HG02588 (cell line): ENCODE measurements around the gene CPNE5.
"Not testable (repeated sequence)": the region's sequence is repeated elsewhere in the genome, so short reads cannot be mapped to it uniquely, and the experiment has no call there.

Experiments
- ATAC-seq: cut with Tn5 transposase; IDR thresholded peaks from one replicate; pipeline ENCODE4 v1.9.1; 2021; ENCODE audit warnings: mild to moderate bottlenecking, moderate library complexity; ENCODE audit not compliant: unreplicated experiment

CPNE5 gene

DNA sequence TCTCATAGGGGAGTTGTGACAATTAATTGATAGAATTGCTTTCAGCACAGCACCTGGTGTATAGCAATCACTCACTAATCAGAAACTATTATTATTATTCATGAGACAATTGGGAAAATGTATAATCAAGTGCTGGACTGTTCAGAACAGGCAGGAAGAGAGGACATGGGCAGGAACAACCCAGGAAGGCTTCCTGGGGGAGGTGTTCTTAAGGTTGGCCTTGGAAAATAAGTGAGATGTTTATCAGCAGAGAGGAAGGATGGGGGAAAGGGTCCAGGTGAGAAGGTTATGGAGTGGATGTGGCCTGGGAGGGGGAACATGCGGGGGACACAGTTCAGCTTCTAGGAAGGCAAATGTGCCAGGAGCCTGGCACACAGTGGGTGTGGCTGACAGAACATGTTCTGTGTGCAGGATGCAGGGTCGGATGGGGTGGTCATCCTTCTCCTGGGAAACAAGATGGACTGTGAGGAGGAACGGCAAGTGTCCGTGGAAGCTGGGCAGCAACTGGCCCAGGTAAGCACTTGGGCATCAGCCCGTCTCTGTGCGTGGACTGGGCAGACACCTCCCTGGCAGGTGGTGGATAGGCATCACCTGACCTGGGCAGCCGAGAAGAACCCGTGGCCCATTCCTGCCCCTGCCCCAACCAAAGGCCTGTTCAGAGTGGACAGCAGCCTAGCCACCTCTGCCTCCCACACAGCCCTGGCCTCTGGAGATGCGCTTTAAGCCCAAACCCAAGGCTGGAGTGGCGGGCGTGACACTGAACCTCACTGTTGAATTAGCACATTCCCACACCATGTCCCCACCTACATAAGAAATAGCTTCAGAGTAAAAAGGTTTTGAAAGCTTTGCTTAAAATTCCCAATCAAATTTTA, 110.7 kb downstream of the CPNE5 start:
- no peak for ATAC-seq

DNA sequence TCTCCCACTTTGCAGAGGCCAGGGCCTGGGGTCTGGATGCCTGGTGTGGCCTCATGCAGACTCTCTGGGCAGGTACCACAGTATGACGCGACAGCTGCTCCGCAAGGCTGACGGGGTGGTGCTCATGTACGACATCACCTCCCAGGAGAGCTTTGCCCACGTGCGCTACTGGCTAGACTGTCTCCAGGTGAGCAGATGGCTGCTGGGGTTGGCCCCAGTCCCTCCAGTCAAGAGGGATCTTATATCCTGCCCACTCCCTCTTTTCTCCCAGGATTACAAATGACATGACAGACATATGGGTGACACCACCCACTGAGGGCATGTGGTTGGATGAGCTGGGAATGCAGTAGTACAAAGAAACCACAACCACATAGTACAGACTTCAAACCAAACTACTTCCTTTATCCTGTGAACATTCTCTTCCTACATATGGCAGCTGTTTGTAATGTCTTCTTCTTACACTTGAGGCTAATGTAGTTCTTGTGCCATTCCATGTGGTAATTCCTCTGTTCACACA, 111.7 kb downstream of the CPNE5 start:
- ATAC-seq: no peak

- ATAC-seq: no peak
Observed at GRCh38 chr6:36725581-36725980, 113.7 kb downstream of the CPNE5 start.

DNA sequence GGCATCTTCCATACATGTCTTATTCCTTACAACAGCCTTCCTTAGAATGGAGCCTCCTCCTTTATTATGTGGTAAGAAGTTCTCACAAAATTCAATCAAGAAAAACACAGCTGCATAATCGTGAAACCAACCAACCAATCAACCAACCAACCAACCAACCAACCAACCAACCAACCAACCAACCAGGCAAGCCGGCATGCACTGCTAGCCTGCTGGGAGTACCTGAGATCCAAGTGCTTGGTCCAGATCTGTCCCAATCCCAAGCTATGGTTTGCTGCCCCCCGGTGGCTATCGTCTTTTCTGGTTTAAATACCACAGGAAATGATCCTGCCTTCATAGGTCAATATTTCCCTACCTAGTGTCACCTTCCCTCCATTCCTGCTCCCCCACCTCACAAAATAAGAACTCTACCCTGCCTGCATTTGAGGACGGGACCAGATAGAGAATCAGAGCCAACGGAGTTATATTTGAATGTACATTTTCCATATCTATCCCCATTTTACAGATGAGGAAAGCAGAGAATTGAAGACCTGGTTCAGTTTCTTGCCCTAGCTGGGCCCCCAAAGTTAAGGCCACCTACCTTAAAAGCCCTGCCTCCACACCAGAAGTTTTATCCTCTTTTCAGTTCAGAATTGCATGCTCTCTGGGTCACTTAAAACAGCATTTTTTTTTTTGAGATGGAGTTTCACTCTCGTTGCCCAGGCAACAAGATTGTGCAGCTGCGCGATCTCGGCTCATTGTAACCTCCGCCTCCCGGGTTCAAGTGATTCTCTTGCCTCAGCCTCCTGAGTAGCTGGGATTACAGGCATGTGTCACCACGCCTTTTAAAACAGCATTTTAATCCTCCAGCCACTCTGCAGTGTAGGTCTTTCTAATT, 114.5 kb downstream of the CPNE5 start:
- no peak for ATAC-seq

DNA sequence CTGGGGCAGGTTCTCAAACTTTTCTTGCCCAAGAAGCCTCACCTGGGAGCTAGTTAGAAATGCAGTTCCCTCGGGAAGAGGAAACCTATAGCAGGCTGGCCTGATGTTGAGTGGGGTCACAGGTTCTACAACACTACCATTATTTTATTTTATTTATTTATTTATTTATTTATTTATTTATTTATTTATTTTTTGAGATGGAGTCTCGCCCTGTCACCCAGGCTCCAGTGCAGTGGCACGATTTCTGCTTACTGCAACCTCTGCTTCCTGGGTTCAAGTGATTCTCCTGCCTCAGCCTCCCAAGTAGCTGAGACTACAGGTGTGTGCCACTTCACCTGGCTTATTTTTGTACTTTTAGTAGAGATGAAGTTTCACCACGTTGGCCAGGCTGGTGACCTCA, 115.3 kb downstream of the CPNE5 start:
- not testable (repeated sequence) for ATAC-seq

DNA sequence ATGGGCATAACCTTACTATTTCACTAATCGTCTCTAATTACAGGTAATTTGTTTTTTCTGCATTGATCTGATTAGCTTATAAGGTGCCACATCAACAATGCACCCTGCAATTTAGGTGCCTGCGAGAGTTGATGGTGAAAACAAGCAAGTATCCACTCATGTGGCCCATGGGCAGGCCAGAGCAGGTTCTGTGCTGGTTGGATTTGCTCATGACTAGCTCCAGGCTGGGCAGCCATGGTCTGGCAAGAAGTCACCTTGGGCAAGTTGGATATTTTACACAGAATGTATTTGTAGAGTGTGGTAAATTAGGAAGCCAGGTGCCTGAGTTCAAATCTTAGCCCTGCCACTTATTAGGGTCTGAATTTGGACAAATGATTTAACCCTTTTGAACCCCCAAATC, 116.4 kb downstream of the CPNE5 start:
- no peak for ATAC-seq

- no peak for ATAC-seq
Observed at GRCh38 chr6:36722365-36722764, 116.9 kb downstream of the CPNE5 start.

GRCh38 chr6:36721369-36722140, 117.7 kb downstream of the CPNE5 start:
- ATAC-seq: no peak

- no peak for ATAC-seq
Observed at GRCh38 chr6:36720251-36721141, 118.7 kb downstream of the CPNE5 start.

DNA sequence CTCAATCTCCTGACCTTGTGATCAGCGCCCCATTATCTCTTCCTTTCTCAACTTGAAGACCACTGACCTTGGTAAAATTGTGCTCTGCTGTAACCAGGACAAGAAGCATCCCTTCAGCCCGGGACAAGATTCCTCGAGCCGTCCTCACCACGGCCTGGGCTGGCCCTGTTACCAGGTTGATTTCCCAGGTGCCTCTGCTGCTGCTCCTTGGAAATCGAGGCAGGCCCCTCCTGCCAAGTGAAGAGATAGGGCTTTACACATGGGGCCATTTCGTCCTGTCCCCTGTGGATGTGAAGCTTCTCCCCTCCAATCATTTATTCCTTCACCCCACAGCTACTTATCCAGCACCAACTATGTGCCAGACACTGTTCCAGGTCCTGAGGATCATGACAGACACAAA, 120.1 kb downstream of the CPNE5 start:
- ATAC-seq: no peak

DNA sequence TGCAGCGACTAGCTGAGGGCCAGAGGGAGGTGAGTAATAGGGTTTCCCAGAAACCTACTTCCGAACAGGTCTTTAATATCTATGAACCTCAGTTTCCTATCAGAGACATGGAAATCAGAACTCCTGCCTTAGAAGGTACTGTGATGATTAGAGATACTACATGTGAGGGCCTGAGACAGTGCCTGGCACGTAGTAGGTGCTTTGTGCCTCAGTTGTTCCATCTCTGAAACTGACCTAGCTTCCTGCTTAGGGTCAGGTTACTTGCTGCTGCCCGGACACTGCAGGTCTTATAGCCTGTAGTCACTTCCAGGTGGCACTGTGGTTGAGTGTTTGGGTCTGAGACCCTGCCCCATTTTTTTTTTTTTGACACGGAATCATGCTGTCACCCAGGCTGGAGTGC, 120.7 kb downstream of the CPNE5 start:
- no peak for ATAC-seq

DNA sequence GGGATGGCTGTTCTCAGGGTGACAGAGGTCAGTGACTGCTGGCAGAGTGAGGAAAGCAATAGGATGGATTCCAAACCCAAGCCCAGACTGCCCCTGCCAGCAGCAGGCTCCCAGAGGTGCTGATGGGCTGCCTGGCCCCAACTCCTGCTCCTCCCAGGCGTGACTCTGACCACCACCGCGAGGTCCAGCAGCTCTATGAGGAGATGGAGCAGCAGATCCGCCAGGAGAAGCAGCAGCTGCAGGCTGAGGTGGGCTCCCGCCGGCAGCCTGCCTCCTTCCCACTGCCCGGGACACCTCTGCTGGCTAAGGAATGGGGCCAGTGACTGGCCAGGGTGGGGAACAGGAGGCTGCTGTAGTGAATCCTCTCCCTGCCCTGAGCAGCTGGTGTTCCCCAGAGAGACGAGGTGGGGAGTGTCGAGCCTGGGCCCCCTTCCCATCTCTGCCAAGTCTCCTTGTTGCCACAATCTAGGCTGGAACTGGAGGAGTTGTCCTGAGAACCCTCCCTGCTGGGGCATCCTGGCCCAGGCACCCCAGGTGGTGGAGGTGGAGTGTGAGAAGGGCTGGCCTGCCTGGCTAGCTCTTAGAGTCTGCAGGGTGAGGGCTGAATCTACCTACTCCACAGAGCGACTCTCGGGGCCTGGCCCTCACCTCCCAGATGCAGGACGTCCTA, 121.2 kb downstream of the CPNE5 start:
- no peak for ATAC-seq

GRCh38 chr6:36717231-36717825, 121.9 kb downstream of the CPNE5 start:
- no peak for ATAC-seq

DNA sequence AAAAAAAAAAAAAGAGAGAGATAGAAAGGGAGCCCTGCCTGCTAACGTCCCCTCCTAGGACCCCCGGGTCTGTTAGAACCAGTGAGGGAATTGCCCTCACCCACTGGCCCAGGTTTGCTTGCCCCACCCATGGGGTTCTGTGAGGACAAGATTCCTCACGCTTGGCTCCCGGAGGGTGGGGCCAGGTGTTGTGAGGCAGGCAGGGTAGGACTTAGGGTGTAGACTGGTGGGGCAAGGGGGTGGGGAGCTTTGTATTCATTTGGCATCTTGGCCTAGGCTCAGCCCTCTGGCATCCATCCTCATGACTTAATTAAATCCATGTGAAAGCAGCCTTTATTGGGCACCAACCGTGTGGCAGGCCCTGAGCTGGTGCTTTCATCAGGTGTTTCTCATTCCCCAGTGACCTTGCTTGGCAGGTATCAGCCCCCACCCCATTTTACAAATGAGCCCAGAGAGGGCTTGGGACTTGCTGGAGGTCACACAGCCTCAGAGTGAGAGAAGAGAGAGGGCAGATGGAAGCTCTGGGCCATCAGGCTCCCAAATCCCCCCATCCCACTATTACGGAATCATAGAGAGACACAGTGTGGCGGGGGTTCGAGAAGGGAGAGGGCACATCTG, 122.7 kb downstream of the CPNE5 start:
- no peak for ATAC-seq

DNA sequence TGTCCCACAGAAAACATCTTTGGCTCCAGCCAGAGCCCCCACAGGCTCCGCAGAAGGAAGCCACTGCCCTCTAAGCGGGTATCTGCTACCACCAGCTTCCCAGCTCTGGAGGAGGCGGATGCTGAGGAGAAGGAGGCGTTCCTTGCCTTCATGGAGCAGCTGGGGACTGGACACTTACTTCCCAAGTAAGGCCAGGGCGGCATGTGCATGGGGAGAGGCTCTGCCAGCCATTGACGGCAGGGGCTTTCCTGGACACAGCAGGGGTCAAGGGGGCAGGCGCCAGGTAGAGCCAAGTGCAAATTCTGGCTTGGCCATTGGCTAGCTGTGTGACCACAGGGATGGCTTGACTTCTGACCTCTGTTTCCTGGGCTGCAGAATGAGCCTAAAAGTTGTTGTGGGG, 123.8 kb downstream of the CPNE5 start:
- no peak for ATAC-seq

- no peak for ATAC-seq
Observed at GRCh38 chr6:36714511-36714910, 124.7 kb downstream of the CPNE5 start.

- no peak for ATAC-seq
Observed at GRCh38 chr6:36713846-36714245, 125.4 kb downstream of the CPNE5 start.

DNA sequence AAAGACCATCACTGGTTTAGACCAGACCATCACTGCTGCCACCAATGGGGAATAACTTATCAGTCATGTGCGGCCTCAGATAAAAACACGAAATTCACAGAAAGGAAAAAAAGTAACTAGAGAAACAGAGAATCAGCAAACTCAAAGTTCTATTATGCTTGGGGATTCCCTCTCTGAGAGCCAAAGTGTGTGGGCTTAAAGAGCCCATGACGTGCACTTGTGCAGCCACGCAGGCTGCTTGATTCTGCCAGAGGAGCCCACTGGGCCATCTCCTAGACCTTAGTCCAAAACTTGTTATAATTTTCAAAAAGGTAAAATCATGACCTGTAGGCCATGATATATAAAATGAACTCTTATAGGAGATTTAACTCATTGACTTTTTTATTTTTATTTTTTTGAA, 126.4 kb downstream of the CPNE5 start:
- ATAC-seq: no peak

GRCh38 chr6:36706339-36706738, 132.9 kb downstream of the CPNE5 start:
- no peak for ATAC-seq
